Suprapubic skin (tissue), 4 donors: ENCODE data around the gene POLQ.
"Not testable (repeated sequence)": the region's sequence is repeated elsewhere in the genome, so short reads cannot be mapped to it uniquely, and the experiment has no call there.

ENCODE experiments used
- EP300 ChIP-seq: sonication (generic); formaldehyde crosslinking; IDR thresholded peaks from one replicate; pipeline ENCODE4 v1.6.1; 2017; ENCODE audit warnings: antibody characterized with exemption
- POLR2A ChIP-seq, 2 donors: fragments of 450-650 bp; IDR thresholded peaks; one replicate each; pipeline ENCODE4 v1.6.1; 2017; ENCODE audit warnings: antibody characterized with exemption in 2 of 2, mild to moderate bottlenecking in 2 of 2, moderate library complexity in 2 of 2
- POLR2AphosphoS5 ChIP-seq, 3 donors: sonication (generic); formaldehyde crosslinking; IDR thresholded peaks; one replicate each; pipeline ENCODE4 v1.6.1; 2017; ENCODE audit warnings: antibody characterized with exemption in 3 of 3
- TF ChIP-seq, protein P1 (sequence below), 2 donors: fragments of 200-600 bp in 1 of 2; fragments of 450-650 bp in 1 of 2; sonication (generic) in 1 of 2; IDR thresholded peaks; one replicate each; pipeline ENCODE4 v1.5.1; 2016 to 2019; ENCODE audit warnings: antibody characterized with exemption in 2 of 2, mild to moderate bottlenecking in 1 of 2, moderate library complexity in 1 of 2

DNA sequence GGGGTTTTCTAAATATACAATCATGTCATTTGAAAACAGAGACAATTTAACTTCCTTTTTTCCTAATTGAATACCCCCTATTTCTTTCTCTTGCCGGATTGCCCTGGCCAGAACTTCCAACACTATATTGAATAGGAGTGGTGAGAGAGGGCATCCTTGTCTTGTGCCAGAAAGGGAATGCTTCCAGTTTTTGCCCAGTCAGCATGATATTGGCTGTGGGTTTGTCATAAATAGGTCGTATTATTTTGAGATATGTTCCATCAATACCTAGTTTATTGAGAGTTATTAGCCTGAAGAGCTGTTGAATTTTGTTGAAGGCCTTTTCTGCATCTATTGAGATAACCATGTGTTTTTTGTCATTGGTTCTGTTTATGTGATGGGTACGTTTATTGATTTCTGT is 157.5 kb downstream of the POLQ start:
- TF ChIP-seq POLR2AphosphoS5 (IDR thresholded peaks at IDR 0.05); EP300; POLR2A (IDR thresholded peaks at IDR 0.05): not testable (repeated sequence)
- TF ChIP-seq, protein P1, sequence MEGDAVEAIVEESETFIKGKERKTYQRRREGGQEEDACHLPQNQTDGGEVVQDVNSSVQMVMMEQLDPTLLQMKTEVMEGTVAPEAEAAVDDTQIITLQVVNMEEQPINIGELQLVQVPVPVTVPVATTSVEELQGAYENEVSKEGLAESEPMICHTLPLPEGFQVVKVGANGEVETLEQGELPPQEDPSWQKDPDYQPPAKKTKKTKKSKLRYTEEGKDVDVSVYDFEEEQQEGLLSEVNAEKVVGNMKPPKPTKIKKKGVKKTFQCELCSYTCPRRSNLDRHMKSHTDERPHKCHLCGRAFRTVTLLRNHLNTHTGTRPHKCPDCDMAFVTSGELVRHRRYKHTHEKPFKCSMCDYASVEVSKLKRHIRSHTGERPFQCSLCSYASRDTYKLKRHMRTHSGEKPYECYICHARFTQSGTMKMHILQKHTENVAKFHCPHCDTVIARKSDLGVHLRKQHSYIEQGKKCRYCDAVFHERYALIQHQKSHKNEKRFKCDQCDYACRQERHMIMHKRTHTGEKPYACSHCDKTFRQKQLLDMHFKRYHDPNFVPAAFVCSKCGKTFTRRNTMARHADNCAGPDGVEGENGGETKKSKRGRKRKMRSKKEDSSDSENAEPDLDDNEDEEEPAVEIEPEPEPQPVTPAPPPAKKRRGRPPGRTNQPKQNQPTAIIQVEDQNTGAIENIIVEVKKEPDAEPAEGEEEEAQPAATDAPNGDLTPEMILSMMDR (IDR thresholded peaks at IDR 0.05) = not testable (repeated sequence)
